Adrenal gland (tissue), 12 donors: ENCODE measurements around the gene MAP2K7. TPM values are rescaled to one million over a fixed set of nuclear protein-coding genes. Genes with fewer than 3 reads are reported as not detected.

Experiments used
- DNase-seq, 7 donors: peaks; one replicate each; pipeline ENCODE4 v3.0.0-alpha.2; 2019 to 2020
- H3K27ac ChIP-seq, 5 donors: fragments of 200-600 bp; sonication (generic) in 4 of 5; 1 replicate in 3 of 5; 2 replicates in 2 of 5; pipeline versions ENCODE4 v1.5.1 to v1.8.0; 2016 to 2020; ENCODE audit warnings: mild to moderate bottlenecking in 1 of 5
- H3K27me3 ChIP-seq: fragments of 200-600 bp; 2 replicates; pipeline ENCODE4 v1.8.0; 2021
- H3K36me3 ChIP-seq, 2 donors: fragments of 200-600 bp; replicated peaks in 1 of 2; 1 replicate in 1 of 2; 2 replicates in 1 of 2; pipeline versions ENCODE4 v1.5.1 to v1.8.0; 2018 to 2022
- H3K4me1 ChIP-seq, 2 donors: fragments of 200-600 bp; replicated peaks in 1 of 2; 1 replicate in 1 of 2; 2 replicates in 1 of 2; pipeline versions ENCODE4 v1.5.1 to v1.8.0; 2018 to 2021
- H3K4me3 ChIP-seq, 4 donors: fragments of 200-600 bp; sonication (generic) in 3 of 4; one replicate each; pipeline ENCODE4 v1.5.1; 2016 to 2018
- H3K9me3 ChIP-seq, 3 donors: fragments of 200-600 bp; sonication (generic) in 1 of 3; replicated peaks in 1 of 3; 1 replicate in 2 of 3; 2 replicates in 1 of 3; pipeline versions ENCODE4 v1.5.1 to v1.8.0; 2016 to 2021
- CTCF ChIP-seq, 6 experiments: fragments of 450-650 bp in 4 of 6; fragments of 200-600 bp in 2 of 6; sonication (generic) in 1 of 6; IDR thresholded peaks; 1 replicate in 5 of 6; 2 replicates in 1 of 6; pipeline versions ENCODE4 v1.5.1 to v1.8.0; 2016 to 2021; ENCODE audit warnings: antibody characterized with exemption in 6 of 6, mild to moderate bottlenecking in 2 of 6, moderate library complexity in 1 of 6
- POLR2A ChIP-seq, 2 donors: fragments of 450-650 bp; IDR thresholded peaks; one replicate each; pipeline ENCODE4 v1.6.1; 2017; ENCODE audit warnings: antibody characterized with exemption in 2 of 2, mild to moderate bottlenecking in 2 of 2, moderate library complexity in 1 of 2
- WGBS, 4 donors: extraction: QIAGEN DNeasy Blood & Tissue Kit in 2 of 4; methylation state at CpG; one replicate each; pipeline versions ENCODE4 v1.1.5 to v1.1.7; 2013 to 2017; 5-methylcytosine and 5-hydroxymethylcytosine counted together
- intact Hi-C, 2 donors: fragments of 100-400 bp; cut with DNase I; formaldehyde crosslinking; loops; one replicate each; pipeline versions ENCODE4 v1.14.1 to v1.15.0; 2022 to 2023
- polyA plus RNA-seq, 3 donors: library from polyadenylated mRNA; stranded (reverse); fragments of 200-250 nt in 2 of 3; fragments of 350-450 nt in 1 of 3; fragmentation: Illumina TruSeq in 1 of 3; extraction: RNeasy Lipid Tissue Mini Kit (QIAGEN cat#74804) in 1 of 3; gene quantifications; one replicate each; pipeline ENCODE4 v1.2.3, GENCODE V29; 2013 to 2014
- total RNA-seq, 9 donors: library from RNA; depleted of rRNA in 4 of 9; stranded (reverse); fragments of >200 nt in 4 of 9; fragments of 120-200 nt in 1 of 9; fragmentation: NEBNext Ultra II Directional in 1 of 9; extraction: Animal tissue kit (Norgen Biotek cat#: 25700) in 1 of 9; gene quantifications; one replicate each; pipeline versions ENCODE4 v1.1.0 to v1.2.4, GENCODE V29; 2013 to 2023
- donor health status: healthy with polysubstance abuse.
- donor health status: Bipolar disorder and iron deficiency.
- donor health status: DM: yes; HTN: yes; CAD: no.
- donor health status: DM: no; HTN: no; CAD: no.
- donor health status: DM: no; HTN: no; CAD: no.
- donor health status: DM: yes; HTN: yes; CAD: no.

Gene MAP2K7
- total and polyA plus RNA-seq, 12 donors, result 6.8 to 110 (median 20.5) TPM

DNA sequence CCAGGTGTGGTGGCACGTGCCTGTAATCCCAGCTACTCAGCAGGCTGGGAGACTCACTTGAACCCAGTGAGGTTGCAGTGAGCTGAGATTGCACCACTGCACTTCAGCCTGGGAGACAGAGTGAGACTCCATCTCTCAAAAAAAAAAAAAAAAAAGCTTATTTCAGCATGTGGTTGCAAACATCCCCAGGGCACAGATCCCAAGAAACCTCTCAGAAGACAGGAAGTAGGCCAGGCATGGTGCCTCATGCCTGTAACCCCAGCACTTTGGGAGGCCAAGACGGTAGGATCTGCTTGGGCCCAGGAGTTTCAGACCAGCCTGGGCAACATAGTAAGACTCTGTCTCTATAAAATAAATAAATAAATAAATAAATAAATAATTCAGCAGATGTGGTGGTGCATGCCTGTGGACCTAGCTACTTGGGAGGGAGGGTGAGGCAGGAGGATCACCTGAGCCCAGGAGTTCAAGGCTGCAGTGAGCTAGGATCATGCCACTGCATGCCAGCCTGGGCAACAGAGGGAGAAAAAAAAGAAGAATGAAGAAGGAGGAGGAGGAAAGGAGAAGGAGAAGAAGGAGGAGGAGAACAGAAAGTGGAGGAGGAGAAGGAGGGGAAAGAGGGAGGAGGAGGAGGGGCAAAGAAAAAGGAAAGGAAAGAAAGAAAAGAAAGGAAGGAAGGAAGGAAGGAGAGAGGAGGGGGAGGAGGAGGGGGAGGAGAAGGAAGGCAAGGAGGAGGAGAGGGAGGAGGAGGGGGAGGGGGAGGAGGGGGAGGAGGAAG lies 19.7 kb upstream of the MAP2K7 start:
- H3K4me3 ChIP-seq, result no peak overlapping the region
- intact Hi-C loops, result no loop called here
- H3K27me3 ChIP-seq, result no peaks in the 10 kb centered on the region
- no peak overlapping the region for H3K27ac ChIP-seq
- H3K9me3 ChIP-seq, result no peaks in the 10 kb centered on the region
- peaks cover 0 to 4% of the 10 kb centered on the region in 2 donors for H3K4me1 ChIP-seq
- DNase-seq, result no peak
- no peaks in the 10 kb centered on the region for H3K36me3 ChIP-seq
- WGBS, 4 donors, result 75 to 95% (median 83%) methylated on average over 2 of the region's 2 CpGs
- TF ChIP-seq POLR2A (IDR thresholded peaks at IDR 0.05) (no peak), CTCF (IDR thresholded peaks at IDR 0.05) (no peak)

DNA sequence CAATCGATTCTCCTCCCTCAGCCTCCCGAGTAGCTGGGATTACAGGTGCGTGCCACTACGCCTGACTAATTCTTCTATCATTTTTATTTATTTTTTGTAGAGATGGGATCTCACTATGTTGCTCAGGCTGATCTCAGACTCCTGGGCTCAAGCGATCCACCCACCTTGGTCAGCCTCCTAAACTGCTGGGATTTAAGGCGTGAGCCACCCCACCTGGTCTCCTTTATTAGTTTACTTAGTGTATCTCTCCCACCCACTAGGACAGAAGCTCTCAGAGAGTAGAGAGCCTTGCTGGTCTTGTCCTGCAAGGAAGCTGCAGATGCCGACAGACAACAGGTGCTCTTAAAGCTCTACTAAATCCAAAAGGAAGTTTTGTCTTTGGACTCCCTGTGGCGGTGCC lies 17.9 kb upstream of the MAP2K7 start:
- no peaks in the 10 kb centered on the region for H3K27me3 ChIP-seq

GRCh38 chr19:7887408-7888144 lies 16.1 kb upstream of the MAP2K7 start:
- no peaks in the 10 kb centered on the region for H3K9me3 ChIP-seq
- H3K27me3 ChIP-seq, result no peaks in the 10 kb centered on the region
- no peak overlapping the region for H3K4me3 ChIP-seq
- H3K36me3 ChIP-seq, result no peaks in the 10 kb centered on the region
- WGBS, 4 donors, result 71 to 80% (median 78%) methylated on average over 15 to 16 of the region's 16 CpGs
- TF ChIP-seq POLR2A (IDR thresholded peaks at IDR 0.05) (no peak), CTCF (IDR thresholded peaks at IDR 0.05) (no peak)
- H3K4me1 ChIP-seq, result peaks cover 0 to 4% of the 10 kb centered on the region in 2 donors
- intact Hi-C loops, result no loop called here
- DNase-seq, result no peak
- no peak overlapping the region for H3K27ac ChIP-seq

More for the DNA sequence above, 17.9 kb upstream of the MAP2K7 start:
- WGBS, 4 donors, result 81 to 93% (median 90%) methylated on average over 8 of the region's 8 CpGs
- H3K36me3 ChIP-seq, result no peaks in the 10 kb centered on the region
- TF ChIP-seq CTCF (IDR thresholded peaks at IDR 0.05) (no peak), POLR2A (IDR thresholded peaks at IDR 0.05) (no peak)
- DNase-seq, result no peak
- no peak overlapping the region for H3K4me3 ChIP-seq
- no peaks in the 10 kb centered on the region for H3K9me3 ChIP-seq
- no peak overlapping the region for H3K27ac ChIP-seq
- peaks cover 0 to 4% of the 10 kb centered on the region in 2 donors for H3K4me1 ChIP-seq
- intact Hi-C loops, result no loop called here

DNA sequence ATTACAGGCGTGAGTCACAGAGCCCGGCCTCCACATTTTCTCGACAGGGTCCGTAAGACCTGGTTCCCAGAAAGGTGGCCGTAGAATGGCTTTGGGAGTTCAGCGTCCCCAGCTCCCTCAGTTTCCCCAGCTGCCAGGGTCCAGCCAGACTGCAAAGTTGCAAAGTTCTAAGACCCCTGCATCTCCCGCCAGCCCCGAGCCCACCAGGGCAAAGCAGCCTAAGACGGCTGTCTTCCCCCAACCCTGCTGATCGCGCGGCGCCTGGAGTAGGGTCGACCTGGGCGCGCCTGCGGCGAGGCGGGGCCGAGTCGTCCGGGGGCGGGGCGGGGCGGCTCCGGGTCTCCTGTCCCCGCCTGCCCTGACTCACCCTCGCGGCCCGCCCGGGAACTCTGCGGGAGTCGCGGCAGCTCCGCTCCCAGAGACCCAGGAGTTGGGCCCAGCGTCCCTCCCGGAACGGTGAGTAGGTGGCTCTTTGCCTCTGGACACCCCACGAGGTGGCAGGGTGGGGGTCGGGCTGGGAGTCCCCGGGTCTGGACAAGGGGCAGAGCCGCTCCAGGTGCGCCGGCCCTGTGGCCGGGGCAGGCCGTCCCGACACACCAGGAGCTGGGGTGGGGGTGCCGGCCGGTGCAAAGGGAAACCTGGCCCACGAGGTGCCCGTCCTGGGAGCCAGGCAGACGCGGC lies 15.4 kb upstream of the MAP2K7 start, which contains the start of gene LRRC8E:
Gene LRRC8E (plus strand): TSS at position 366 of the 681 bp plus-strand sequence. CDS start 7,094 bp downstream, outside the sequence.
- no peaks in the 10 kb centered on the region for H3K36me3 ChIP-seq
- H3K27me3 ChIP-seq, result no peaks in the 10 kb centered on the region
- peak in 6 of 7 donors; percentile 67 to 82 (median 74) for DNase-seq
- no peaks in the 10 kb centered on the region for H3K9me3 ChIP-seq
- TF ChIP-seq POLR2A (IDR thresholded peaks at IDR 0.05) (peak in 1 of 2 donors; percentile 73), CTCF (IDR thresholded peaks at IDR 0.05) (no peak)
- WGBS, 4 donors, result 8 to 25% (median 13%) methylated on average over 15 to 53 of the region's 53 CpGs
- peak within 1 kb of the TSS in 2 of 5 donors; percentile 67 to 71 for H3K27ac ChIP-seq
- peak within 1 kb of the TSS in 2 of 4 donors; percentile 33 to 74 for H3K4me3 ChIP-seq
- intact Hi-C loops, result no loop called here
- peaks cover 4% of the 10 kb centered on the region in 2 donors for H3K4me1 ChIP-seq
